Measurements from ENCODE around the gene NELFA. TPM values are rescaled to one million over a fixed set of nuclear protein-coding genes. Genes with fewer than 3 reads are reported as not detected.

The NELFA gene
- total RNA-seq, 1 experiment from 2014 or later: 56.1 TPM

DNA sequence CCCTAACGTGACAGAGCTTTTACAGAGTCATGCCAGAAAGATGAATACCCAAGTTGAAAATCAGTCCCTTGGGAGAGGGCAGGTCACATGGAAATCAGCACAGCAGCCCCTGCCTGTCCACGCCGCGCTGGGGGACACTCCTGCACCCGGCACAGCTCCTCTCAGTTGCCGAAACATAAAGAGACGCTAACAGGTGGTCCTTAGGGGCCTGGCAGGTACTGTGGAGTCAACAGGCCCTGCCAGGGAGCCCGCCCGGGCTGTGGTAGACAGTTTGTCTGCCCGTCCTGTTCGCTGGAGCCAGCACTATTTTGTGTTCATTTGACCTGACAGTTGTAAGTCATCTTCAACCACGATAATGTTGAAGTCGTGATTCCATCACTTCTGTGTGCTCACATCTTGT, 30.5 kb downstream of the NELFA start:
- no TSS peak for BruUV-seq (replicated peaks)
- H3K9me2 ChIP-seq (ENCODE audit: insufficient read depth): no peaks in the 10 kb centered on the region
- no peaks in the 10 kb centered on the region for H3K9me3 ChIP-seq (ENCODE audit: control insufficient read depth in 1 of 2, insufficient read depth in 1 of 2, low read depth in 1 of 2, low read length in 2 of 2)
- H3K4me2 ChIP-seq (ENCODE audit: low read length): no peak overlapping the region
- peaks cover 46 to 72% of the 10 kb centered on the region in 2 experiments for H3K36me3 ChIP-seq (ENCODE audit: control insufficient read depth in 1 of 2, insufficient read depth in 2 of 2, low read length in 2 of 2)
- no peak overlapping the region for H3K9ac ChIP-seq (ENCODE audit: low read length)
- no peak overlapping the region for H2AFZ ChIP-seq (ENCODE audit: low read depth, low read length, poor library complexity, severe bottlenecking)
- TF ChIP-seq FOSL1 (IDR thresholded peaks at IDR 0.05; ENCODE audit: low read depth) (no peak), SIN3A (IDR thresholded peaks at IDR 0.05; ENCODE audit: low read depth) (no peak), REST (IDR thresholded peaks at IDR 0.05; ENCODE audit: low read depth) (no peak), ZNF274 (IDR thresholded peaks at IDR 0.05; ENCODE audit: low read depth, low read length) (no peak), POLR2A (IDR thresholded peaks at IDR 0.05; ENCODE audit: borderline replicate concordance, extremely low read depth, insufficient read depth, insufficient read length) (no peak), JUND (IDR thresholded peaks at IDR 0.05) (no peak), EGR1 (IDR thresholded peaks at IDR 0.05; ENCODE audit: low read depth) (no peak), CTCF (IDR thresholded peaks at IDR 0.05 in 2 of 3, conservative IDR thresholded peaks at IDR 0.05 in 1 of 3; ENCODE audit: borderline replicate concordance in 1 of 3, insufficient read depth in 1 of 3, low read depth in 2 of 3, low read length in 2 of 3) (no peak), POLR2AphosphoS5 (IDR thresholded peaks at IDR 0.05; ENCODE audit: low read depth, low read length) (no peak), YY1 (IDR thresholded peaks at IDR 0.05; ENCODE audit: extremely low read depth, insufficient replicate concordance, low read depth, low read length) (no peak), EZH2phosphoT487 (IDR thresholded peaks at IDR 0.05; ENCODE audit: borderline replicate concordance) (no peak), ELF1 (IDR thresholded peaks at IDR 0.05; ENCODE audit: borderline replicate concordance, low read depth) (no peak), EZH2 (IDR thresholded peaks at IDR 0.05) (no peak)
- TF ChIP-seq, protein P1, sequence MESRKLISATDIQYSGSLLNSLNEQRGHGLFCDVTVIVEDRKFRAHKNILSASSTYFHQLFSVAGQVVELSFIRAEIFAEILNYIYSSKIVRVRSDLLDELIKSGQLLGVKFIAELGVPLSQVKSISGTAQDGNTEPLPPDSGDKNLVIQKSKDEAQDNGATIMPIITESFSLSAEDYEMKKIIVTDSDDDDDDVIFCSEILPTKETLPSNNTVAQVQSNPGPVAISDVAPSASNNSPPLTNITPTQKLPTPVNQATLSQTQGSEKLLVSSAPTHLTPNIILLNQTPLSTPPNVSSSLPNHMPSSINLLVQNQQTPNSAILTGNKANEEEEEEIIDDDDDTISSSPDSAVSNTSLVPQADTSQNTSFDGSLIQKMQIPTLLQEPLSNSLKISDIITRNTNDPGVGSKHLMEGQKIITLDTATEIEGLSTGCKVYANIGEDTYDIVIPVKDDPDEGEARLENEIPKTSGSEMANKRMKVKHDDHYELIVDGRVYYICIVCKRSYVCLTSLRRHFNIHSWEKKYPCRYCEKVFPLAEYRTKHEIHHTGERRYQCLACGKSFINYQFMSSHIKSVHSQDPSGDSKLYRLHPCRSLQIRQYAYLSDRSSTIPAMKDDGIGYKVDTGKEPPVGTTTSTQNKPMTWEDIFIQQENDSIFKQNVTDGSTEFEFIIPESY (IDR thresholded peaks at IDR 0.05; ENCODE audit: extremely low read depth, insufficient replicate concordance, low read length): no peak
- TF ChIP-seq, protein P2, sequence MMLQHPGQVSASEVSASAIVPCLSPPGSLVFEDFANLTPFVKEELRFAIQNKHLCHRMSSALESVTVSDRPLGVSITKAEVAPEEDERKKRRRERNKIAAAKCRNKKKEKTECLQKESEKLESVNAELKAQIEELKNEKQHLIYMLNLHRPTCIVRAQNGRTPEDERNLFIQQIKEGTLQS (IDR thresholded peaks at IDR 0.05): no peak
- intact Hi-C loops (cut with micrococcal nuclease): no loop called here
- H3K27ac ChIP-seq (ENCODE audit: low read depth, low read length): no peak overlapping the region
- peaks cover 8% of the 10 kb centered on the region; the same call in 1 of the 2 replicates for H4K20me1 ChIP-seq (ENCODE audit: insufficient read depth)
- ATAC-seq: no peak
- H3K79me2 ChIP-seq (ENCODE audit: insufficient read depth, low read length): peaks cover 30% of the 10 kb centered on the region
- H3K27me3 ChIP-seq (ENCODE audit: insufficient read depth, low read length): no peaks in the 10 kb centered on the region
- ChIA-PET POLR2A (no interaction called here), CTCF (no interaction called here), RAD21 (ENCODE audit: low non-redundant PET in 1 of 2, low total read pairs in 2 of 2, uncharacterized antibody in 2 of 2, unreplicated experiment in 2 of 2) (no interaction called here)
- H3K4me3 ChIP-seq (replicated peaks in 1 of 2; ENCODE audit: low read depth in 1 of 2, low read length in 2 of 2): no peak overlapping the region
- H3K4me1 ChIP-seq (ENCODE audit: control insufficient read depth in 1 of 2, insufficient read depth in 2 of 2, low read length in 2 of 2): peaks cover 4 to 19% of the 10 kb centered on the region in 2 experiments; a peak in 2 of 4 replicates
- DNase-seq (ENCODE audit: low read depth, low spot score): no peak

Measured in HCT116 (cell line).